Astrocyte of the spinal cord (primary cell): ENCODE results near the gene PRPF40A.

ENCODE experiments used
- DNase-seq: peaks from one replicate; pipeline ENCODE4 v3.0.0; 2011; ENCODE audit warnings: low read depth, low spot score
- H3K4me3 ChIP-seq: 2 replicates; pipeline ENCODE4 v1.5.1; 2011; ENCODE audit warnings: low read depth, mild to moderate bottlenecking, low read length, moderate library complexity
- CTCF ChIP-seq: IDR thresholded peaks from 2 replicates; pipeline ENCODE4 v1.5.1; 2012; ENCODE audit warnings: low read depth, mild to moderate bottlenecking, low read length, inconsistent platforms
- in situ Hi-C: cut with HindIII; loops from 2 replicates; pipeline ENCODE4 v1.10.0; 2017; ENCODE audit warnings: low sequenced_read_pairs

Gene PRPF40A

GRCh38 chr2:152635635-152636298, 81.5 kb downstream of the PRPF40A start:
- H3K4me3 ChIP-seq, result no peak overlapping the region
- in situ Hi-C loops, result no loop called here
- TF ChIP-seq CTCF, result peak; percentile 73
- DNase-seq, result peak; percentile 49

GRCh38 chr2:152632736-152633135, 84.5 kb downstream of the PRPF40A start:
- DNase-seq, result no peak
- no peak for TF ChIP-seq CTCF
- in situ Hi-C loops, result no loop called here
- H3K4me3 ChIP-seq, result no peak overlapping the region

GRCh38 chr2:152630466-152630865, 86.8 kb downstream of the PRPF40A start:
- no peak for TF ChIP-seq CTCF
- no peak overlapping the region for H3K4me3 ChIP-seq
- in situ Hi-C loops, result no loop called here
- no peak for DNase-seq

GRCh38 chr2:152629202-152629601, 88.1 kb downstream of the PRPF40A start:
- no peak for DNase-seq
- H3K4me3 ChIP-seq, result no peak overlapping the region
- in situ Hi-C loops, result no loop called here
- no peak for TF ChIP-seq CTCF

GRCh38 chr2:152627351-152627957, 89.8 kb downstream of the PRPF40A start:
- TF ChIP-seq CTCF, result peak; percentile 58
- in situ Hi-C loops, result no loop called here
- DNase-seq, result peak; percentile 55

GRCh38 chr2:152626911-152627339, 90.3 kb downstream of the PRPF40A start:
- in situ Hi-C loops, result no loop called here
- DNase-seq, result peak; percentile 16
- H3K4me3 ChIP-seq, result no peak overlapping the region
- no peak for TF ChIP-seq CTCF

More at GRCh38 chr2:152627351-152627957, 89.8 kb downstream of the PRPF40A start:
- H3K4me3 ChIP-seq, result no peak overlapping the region
